Nephron (organoid): ENCODE measurements around the gene NFYC.

Source experiments
- H3K27ac Mint-ChIP-seq, 3 experiments: 2 replicates each; pipeline ENCODE4 v1.8.0; 2020; ENCODE audit warnings: mixed read lengths in 3 of 3, mild to moderate bottlenecking in 2 of 3, moderate library complexity in 1 of 3
- H3K27me3 Mint-ChIP-seq: 2 replicates; pipeline ENCODE4 v1.8.0; 2021; ENCODE audit warnings: low read depth, mild to moderate bottlenecking, moderate library complexity, mixed read lengths
- H3K36me3 Mint-ChIP-seq: 2 replicates; pipeline ENCODE4 v1.8.0; 2020; ENCODE audit warnings: low read depth, mixed read lengths
- H3K4me1 Mint-ChIP-seq: 2 replicates; pipeline ENCODE4 v1.8.0; 2020; ENCODE audit warnings: mixed read lengths
- H3K4me3 Mint-ChIP-seq, 3 experiments: 2 replicates each; pipeline ENCODE4 v1.8.0; 2020; ENCODE audit warnings: mild to moderate bottlenecking in 3 of 3, mixed read lengths in 3 of 3, moderate library complexity in 2 of 3
- H3K9me3 Mint-ChIP-seq: 2 replicates; pipeline ENCODE4 v1.8.0; 2020; ENCODE audit warnings: mixed read lengths
- CTCF ChIP-seq, 3 experiments: fragments of 200-600 bp; sonication (generic); IDR thresholded peaks; one replicate each; pipeline ENCODE4 v1.5.0; 2021; ENCODE audit warnings: antibody characterized with exemption in 3 of 3; ENCODE audit not compliant: unreplicated experiment in 3 of 3

Gene NFYC

GRCh38 chr1:40758578-40759343 is 67.3 kb downstream of the NFYC start:
- no peak for TF ChIP-seq CTCF (IDR thresholded peaks at IDR 0.05; ENCODE audit: unreplicated experiment in 3 of 3)
- Mint-ChIP-seq H3K27me3 (no peaks in the 10 kb centered on the region), H3K4me3 (no peak overlapping the region), H3K9me3 (no peaks in the 10 kb centered on the region), H3K27ac (peak overlapping the region in 1 of 3 experiments; percentile 21), H3K36me3 (peaks cover 78% of the 10 kb centered on the region), H3K4me1 (peaks cover 4% of the 10 kb centered on the region)

DNA sequence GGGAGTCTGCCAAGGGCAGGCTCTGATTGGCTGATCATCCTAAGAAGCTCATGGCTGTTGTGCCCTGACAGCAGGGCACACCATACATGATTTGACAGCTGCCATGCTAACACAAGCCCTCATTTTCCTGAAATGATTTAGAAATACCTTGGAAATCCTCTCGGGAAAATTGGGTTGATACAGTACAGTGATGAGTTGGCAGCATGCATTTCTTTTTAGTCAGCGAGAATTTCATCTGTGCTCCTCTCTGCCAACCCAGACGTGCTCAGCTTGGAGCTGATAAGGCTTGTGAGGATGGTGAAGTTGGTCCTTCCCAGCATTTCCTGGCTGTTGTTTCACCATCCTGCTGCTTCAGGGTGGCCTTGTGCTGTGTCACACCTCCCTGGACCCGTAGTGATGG is 69.5 kb downstream of the NFYC start:
- H3K9me3 Mint-ChIP-seq: no peaks in the 10 kb centered on the region
- no peak overlapping the region for H3K27ac Mint-ChIP-seq
- H3K4me1 Mint-ChIP-seq: peaks cover 14% of the 10 kb centered on the region
- peaks cover 78% of the 10 kb centered on the region for H3K36me3 Mint-ChIP-seq
- no peaks in the 10 kb centered on the region for H3K27me3 Mint-ChIP-seq
- no peak overlapping the region for H3K4me3 Mint-ChIP-seq
- no peak for TF ChIP-seq CTCF (IDR thresholded peaks at IDR 0.05; ENCODE audit: unreplicated experiment in 3 of 3)

GRCh38 chr1:40762144-40762923 is 70.8 kb downstream of the NFYC start:
- no peak overlapping the region for H3K27ac Mint-ChIP-seq
- peaks cover 78% of the 10 kb centered on the region for H3K36me3 Mint-ChIP-seq
- peaks cover 14% of the 10 kb centered on the region for H3K4me1 Mint-ChIP-seq
- H3K9me3 Mint-ChIP-seq: no peaks in the 10 kb centered on the region
- H3K27me3 Mint-ChIP-seq: no peaks in the 10 kb centered on the region
- TF ChIP-seq CTCF (IDR thresholded peaks at IDR 0.05; ENCODE audit: unreplicated experiment in 3 of 3): no peak
- H3K4me3 Mint-ChIP-seq: no peak overlapping the region

- peaks cover 14% of the 10 kb centered on the region for H3K4me1 Mint-ChIP-seq
- peaks cover 79% of the 10 kb centered on the region for H3K36me3 Mint-ChIP-seq
- peak overlapping the region in 1 of 3 experiments; percentile 62 for H3K27ac Mint-ChIP-seq
- H3K4me3 Mint-ChIP-seq: no peak overlapping the region
- no peaks in the 10 kb centered on the region for H3K27me3 Mint-ChIP-seq
- no peaks in the 10 kb centered on the region for H3K9me3 Mint-ChIP-seq
- no peak for TF ChIP-seq CTCF (IDR thresholded peaks at IDR 0.05; ENCODE audit: unreplicated experiment in 3 of 3)
Measured at GRCh38 chr1:40763742-40764532, 72.4 kb downstream of the NFYC start.

GRCh38 chr1:40764981-40765380 is 73.5 kb downstream of the NFYC start:
- H3K4me1 Mint-ChIP-seq: peaks cover 14% of the 10 kb centered on the region
- no peaks in the 10 kb centered on the region for H3K9me3 Mint-ChIP-seq
- no peak overlapping the region for H3K4me3 Mint-ChIP-seq
- TF ChIP-seq CTCF (IDR thresholded peaks at IDR 0.05; ENCODE audit: unreplicated experiment in 3 of 3): no peak
- H3K27ac Mint-ChIP-seq: peak overlapping the region in 1 of 3 experiments; percentile 19
- H3K27me3 Mint-ChIP-seq: no peaks in the 10 kb centered on the region
- peaks cover 81% of the 10 kb centered on the region for H3K36me3 Mint-ChIP-seq
